Limb (tissue), 2 donors: ENCODE measurements around the gene APBA2.
"Not testable (repeated sequence)": the region's sequence is repeated elsewhere in the genome, so short reads cannot be mapped to it uniquely, and the experiment has no call there.

Experiments
- DNase-seq, 2 donors: peaks; one replicate each; pipeline ENCODE4 v3.0.0-alpha.2; 2016; ENCODE audit errors: extremely low spot score in 2 of 2

Gene APBA2

DNA sequence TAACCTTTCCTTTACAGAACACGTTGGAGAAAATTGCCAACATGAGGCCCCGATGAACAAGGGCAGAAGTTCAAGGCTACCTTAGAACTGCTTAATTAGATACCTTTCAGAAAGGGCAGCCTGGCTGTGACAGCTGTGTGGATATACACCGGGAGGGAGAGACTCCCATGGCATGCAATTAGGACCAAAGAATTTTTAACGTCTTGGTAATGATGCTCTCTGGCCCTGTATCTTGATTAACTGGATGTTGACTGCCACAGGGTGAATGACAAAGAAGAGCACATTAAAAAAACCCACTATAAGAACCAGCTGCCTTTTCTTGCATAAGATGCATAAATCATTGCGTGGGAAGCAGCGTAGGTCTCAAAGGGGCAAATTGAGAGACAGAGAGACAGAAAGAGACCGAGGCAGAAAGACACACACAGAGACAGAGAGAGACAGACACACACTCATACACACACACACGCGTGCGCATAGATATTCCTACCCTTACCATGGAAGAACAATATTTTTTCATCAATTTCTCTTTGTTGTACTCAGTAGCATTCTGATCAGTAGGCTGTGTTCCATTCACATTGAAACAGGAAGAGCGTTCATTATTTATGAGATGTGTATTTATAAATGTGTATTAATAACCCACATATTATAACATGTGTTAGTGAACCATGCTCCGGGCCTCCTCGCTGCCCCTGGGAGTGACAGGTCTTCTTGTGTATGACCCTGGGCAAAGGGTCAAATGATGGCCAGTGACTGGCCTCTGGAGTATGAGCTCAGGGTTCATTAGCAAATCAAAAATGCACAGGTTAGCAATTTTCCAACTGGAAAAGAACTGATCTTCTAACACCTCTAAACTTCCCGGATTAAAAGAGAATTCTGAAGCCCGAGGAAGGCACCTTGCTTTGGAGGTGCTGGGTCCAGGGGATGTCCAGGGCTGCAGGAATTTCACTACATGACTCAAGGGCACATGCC, 265.0 kb downstream of the APBA2 start:
- no peak for DNase-seq

DNA sequence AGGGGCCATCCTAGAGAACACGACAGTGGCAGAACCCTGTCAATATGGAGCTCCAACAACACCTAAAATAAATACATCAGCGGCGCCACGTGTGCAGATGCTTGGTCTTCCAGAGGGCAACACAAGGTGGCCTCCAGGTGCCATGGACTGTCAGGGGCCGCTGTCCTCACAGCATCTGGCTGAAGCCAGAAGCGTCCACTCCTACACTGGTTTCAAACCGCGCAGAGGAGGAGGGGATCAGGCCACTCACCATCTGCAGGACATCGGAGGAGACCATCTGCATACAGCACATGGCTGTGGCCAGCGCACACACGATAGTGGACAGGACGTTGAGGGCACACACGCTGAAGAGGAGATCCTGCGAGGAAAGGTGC, 265.7 kb downstream of the APBA2 start:
- DNase-seq = no peak

DNA sequence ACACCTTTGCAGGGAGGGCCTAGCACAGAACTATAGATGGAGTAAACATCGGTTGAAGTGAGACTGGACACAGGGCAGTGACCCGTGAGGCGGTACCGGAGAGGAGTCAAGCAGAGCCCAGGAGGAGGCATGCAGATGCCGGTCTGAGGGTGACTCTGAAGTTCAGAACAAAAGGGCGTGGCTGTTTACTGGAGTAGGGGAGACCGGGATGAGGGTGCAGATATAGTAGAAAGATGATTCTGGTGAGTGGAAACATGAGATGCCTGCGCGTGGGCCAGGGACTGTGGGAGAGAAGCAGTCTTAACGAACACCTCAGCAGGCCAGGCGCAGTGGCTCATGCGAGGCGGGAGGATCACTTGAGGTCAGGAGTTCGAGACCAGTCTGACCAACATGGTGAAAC, 270.7 kb downstream of the APBA2 start:
- no peak for DNase-seq

DNA sequence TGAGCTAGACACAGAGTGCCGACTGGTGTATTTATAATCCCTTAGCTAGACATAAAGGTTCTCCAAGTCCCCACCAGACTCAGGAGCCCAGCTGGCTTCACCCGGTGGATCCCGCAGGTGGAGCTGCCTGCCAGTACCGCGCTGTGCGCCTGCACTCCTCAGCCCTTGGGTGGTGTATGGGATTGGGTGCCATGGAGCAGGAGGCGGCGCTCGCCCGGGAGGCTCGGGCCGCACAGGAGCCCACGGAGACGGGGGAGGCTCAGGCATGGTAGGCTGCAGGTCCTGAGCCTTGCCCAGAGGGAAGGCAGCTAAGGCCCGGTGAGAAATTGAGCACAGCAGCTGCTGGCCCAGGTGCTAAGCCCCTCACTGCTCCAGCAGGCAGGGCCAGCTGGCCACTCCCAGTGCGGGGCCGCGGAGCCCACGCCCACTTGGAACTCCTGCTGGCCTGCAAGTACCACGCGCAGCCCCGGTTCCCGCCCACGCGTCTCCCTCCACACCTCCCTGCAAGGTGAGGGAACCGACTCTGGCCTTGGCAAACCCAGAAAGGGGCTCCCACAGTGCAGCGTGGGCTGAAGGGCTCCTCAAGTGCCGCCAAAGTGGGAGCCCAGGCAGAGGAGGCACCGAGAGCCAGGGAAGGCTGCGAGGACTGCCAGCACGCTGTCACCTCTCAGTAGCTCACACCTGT, 274.1 kb downstream of the APBA2 start:
- DNase-seq = no peak

DNA sequence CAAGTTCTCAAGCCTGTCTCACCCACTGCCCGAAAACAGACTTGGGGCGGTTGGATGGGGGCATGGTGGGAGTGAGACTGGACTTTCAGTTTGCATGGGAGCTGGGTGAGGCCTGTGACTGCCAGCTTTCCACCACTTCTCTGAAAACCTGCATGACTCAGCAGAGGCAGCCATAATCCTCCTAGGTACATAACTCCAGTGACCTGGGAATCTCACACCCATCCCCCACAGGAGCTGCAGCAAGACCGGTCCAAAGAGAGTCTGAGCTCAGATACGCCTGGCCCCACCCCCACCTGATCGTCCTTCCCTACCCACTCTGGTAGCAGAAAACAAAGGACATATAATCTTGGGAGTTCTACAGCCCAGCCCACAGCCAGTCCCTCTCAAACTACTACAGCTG, 276.6 kb downstream of the APBA2 start:
- DNase-seq = no peak

DNA sequence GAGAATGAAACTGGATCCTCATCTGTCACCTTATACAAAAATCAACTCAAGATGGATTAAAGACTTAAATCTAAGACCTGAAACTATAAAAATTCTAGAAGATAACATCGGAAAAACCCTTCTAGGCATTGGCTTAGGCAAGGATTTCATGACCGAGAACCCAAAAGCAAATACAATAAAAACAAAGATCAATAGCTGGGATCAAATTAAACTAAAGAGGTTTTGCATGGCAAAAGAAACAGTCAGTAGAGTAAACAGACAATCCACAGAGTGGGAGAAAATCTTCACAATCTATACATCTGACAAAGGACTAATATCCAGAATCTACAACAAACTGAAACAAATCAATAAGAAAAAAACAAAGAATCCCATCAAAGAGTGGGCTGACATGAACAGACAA, 281.3 kb downstream of the APBA2 start:
- not testable (repeated sequence) for DNase-seq
